Stimulated activated effector memory CD8-positive, alpha-beta T cell treated with anti-CD3 and anti-CD28 coated beads, Interleukin-12 subunit alpha, Interleukin-12 subunit beta, amount 100 ng/mL, for 72 hours (primary cell): ENCODE data around the gene SBF2.
"Not testable (repeated sequence)": the region's sequence is repeated elsewhere in the genome, so short reads cannot be mapped to it uniquely, and the experiment has no call there.

ENCODE experiments used
- ATAC-seq: fragments of 150-1000 bp; cut with Tn5 transposase; 2 replicates; pipeline ENCODE4 v1.10.0; 2021
- DNase-seq, 2 donors: peaks; one replicate each; pipeline ENCODE4 v3.0.0; 2021 to 2022; ENCODE audit warnings: low spot score in 2 of 2
- H3K27ac Mint-ChIP-seq: one replicate; pipeline ENCODE4 v1.8.0; 2022; ENCODE audit warnings: mild to moderate bottlenecking, mixed read lengths
- H3K36me3 Mint-ChIP-seq: one replicate; pipeline ENCODE4 v1.8.0; 2022; ENCODE audit warnings: mild to moderate bottlenecking, mixed read lengths
- H3K4me1 Mint-ChIP-seq: one replicate; pipeline ENCODE4 v1.8.0; 2022; ENCODE audit warnings: mixed read lengths
- H3K4me3 Mint-ChIP-seq: one replicate; pipeline ENCODE4 v1.8.0; 2022; ENCODE audit warnings: mild to moderate bottlenecking, mixed read lengths
- H3K9me3 Mint-ChIP-seq: one replicate; pipeline ENCODE4 v1.8.0; 2022; ENCODE audit warnings: mixed read lengths

Gene SBF2

DNA sequence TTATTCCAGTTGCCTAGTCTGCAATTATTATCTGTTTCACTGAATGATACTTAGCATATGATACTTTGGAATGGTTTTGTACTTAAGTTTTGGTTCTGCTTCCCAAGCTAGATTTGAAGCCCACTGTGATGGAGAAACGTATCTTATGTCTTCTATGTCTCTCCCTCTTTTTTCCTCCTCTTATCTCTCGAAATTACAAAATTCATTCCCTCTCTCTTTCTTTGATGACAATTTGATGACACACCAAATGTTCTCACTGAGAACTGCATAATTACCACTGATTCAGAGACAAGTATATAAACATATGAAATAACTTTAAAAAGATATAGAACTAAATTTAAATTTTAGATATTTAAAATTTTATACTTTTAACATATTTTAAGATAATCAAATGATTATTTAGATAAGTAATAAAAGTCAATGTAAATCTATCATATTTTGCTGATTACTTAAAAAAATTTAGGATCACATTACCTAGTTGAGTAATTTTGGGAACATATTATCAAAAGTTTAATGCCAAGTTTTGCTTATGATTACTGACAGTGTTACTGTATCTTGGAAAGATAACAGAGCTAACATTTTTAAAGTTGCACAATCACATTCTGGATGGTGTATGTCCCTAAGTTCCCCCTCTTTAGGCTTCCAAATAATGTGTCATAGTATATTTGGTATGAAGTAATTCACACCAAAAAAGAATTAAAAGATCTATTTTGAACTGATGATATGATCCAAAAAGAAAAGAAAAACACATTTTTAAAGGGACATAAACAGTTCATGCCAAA lies 255.3 kb downstream of the SBF2 start:
- Mint-ChIP-seq H3K4me3 (no peak overlapping the region), H3K9me3 (peaks cover 4% of the 10 kb centered on the region), H3K27ac (no peak overlapping the region), H3K4me1 (no peaks in the 10 kb centered on the region), H3K36me3 (peaks cover 4% of the 10 kb centered on the region)
- no peak for ATAC-seq
- DNase-seq: no peak

DNA sequence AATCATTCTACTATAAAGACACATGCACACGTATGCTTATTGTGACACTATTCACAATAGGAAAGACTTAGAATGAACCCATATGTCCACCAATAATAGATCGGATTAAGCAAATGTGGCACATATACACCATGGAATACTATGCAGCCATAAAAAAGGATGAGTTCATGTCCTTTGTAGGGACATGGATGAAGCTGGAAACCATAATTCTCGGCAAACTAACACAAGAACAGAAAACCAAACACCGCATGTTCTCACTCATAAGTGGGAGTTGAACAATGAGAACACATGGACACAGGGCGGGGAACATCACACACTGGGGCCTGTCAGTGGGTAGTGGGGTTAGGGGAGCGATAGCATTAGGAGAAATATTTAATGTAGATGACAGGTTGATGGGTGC lies 258.1 kb downstream of the SBF2 start:
- not testable (repeated sequence) for H3K27ac Mint-ChIP-seq, H3K9me3 Mint-ChIP-seq, H3K4me3 Mint-ChIP-seq, ATAC-seq, H3K4me1 Mint-ChIP-seq, H3K36me3 Mint-ChIP-seq, DNase-seq

DNA sequence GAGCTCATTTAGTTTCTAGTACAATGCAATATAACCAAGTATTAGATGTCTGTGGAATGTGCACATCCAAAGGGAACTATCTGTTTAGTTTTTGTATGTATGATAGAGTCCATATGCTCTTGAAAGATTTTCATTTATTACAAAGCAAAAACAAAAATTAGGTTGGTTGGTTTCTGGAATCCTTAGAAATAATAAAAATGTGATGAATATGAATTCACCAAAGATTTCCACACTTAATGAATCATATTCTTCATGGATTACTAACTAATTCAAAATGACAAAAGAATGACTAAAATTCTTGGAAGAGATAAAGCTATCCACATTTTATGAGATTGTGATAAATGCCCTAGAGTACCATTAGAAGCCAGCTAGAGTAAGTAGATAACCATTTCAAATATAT lies 261.1 kb downstream of the SBF2 start:
- H3K4me1 Mint-ChIP-seq: no peaks in the 10 kb centered on the region
- no peaks in the 10 kb centered on the region for H3K9me3 Mint-ChIP-seq
- no peak overlapping the region for H3K27ac Mint-ChIP-seq
- ATAC-seq (no peak), DNase-seq (no peak)
- no peak overlapping the region for H3K4me3 Mint-ChIP-seq
- H3K36me3 Mint-ChIP-seq: peaks cover 13% of the 10 kb centered on the region

DNA sequence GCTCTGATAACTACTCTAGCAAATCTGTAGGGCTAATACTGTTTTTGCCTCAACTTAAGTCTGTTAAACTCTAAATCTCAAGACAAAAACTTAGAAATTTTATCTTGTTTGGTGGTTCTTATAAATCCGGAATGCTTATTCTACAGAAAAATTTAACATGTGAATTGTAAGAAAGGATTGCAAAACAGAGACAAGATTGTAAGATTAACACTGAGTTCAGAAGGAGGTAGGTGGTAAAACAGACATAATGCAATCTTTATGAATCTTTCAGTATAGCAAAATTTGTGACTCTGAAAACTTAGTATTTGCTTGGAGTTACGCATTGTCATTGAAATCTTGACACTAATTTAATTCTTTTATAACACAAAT lies 263.9 kb downstream of the SBF2 start:
- ATAC-seq (no peak), DNase-seq (no peak)
- no peak overlapping the region for H3K27ac Mint-ChIP-seq
- no peaks in the 10 kb centered on the region for H3K9me3 Mint-ChIP-seq
- no peaks in the 10 kb centered on the region for H3K4me1 Mint-ChIP-seq
- no peak overlapping the region for H3K4me3 Mint-ChIP-seq
- H3K36me3 Mint-ChIP-seq: peaks cover 12% of the 10 kb centered on the region

DNA sequence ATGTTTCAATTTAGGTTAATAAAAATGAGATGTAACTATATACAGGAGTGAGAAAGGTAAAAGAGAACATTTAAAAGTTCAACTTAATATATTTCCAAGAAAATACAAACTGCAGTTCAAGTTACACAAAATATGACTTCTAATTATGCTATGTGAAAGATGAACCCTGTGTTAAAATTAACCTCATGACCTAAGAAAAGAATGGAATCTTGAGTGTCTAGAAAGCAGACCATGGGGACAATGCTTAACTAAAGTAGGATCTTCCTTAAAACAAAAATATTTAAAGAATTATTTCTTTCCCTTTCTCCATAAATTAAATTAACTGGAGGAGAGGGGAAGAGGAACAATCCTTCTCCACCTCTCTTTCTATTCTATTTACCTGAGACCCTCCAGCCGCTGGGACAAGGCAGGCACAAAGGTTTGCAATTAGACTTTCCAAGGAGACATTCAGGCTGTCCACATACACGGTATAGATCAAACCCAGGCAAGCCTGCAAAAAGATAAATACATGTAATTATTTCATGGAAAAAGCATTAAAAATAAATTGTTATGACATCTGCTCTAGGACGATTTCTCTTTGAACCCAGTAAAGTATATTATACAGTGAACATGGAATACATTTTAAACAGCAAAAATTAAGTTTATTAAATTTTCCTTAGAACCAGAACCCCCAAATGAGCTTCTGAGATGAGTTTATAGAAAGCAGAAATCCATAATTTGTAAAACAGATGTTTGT lies 264.5 kb downstream of the SBF2 start:
- no peaks in the 10 kb centered on the region for H3K9me3 Mint-ChIP-seq
- H3K4me1 Mint-ChIP-seq: no peaks in the 10 kb centered on the region
- peaks cover 9% of the 10 kb centered on the region for H3K36me3 Mint-ChIP-seq
- no peak overlapping the region for H3K4me3 Mint-ChIP-seq
- no peak overlapping the region for H3K27ac Mint-ChIP-seq
- DNase-seq (no peak), ATAC-seq (no peak)

DNA sequence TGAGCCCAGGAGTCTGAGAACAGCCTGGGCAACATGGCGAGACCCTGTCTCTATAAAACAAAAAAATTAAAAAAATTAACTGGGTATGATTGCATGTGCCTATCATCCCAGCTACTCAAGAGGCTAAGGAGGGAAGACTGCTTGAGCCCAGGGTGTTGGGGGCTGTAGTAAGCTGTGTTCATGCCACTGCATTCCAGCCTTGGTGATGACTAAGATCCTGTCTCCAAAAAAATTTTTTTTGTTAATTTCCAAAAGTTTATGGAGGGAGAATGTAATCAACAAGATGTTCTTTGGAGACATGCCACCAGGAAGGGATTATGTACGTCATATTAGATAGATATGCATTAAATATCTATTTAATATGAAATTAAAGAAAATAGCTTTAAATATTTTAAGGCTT lies 267.5 kb downstream of the SBF2 start:
- Mint-ChIP-seq H3K27ac (no peak overlapping the region), H3K9me3 (no peaks in the 10 kb centered on the region), H3K4me1 (no peaks in the 10 kb centered on the region), H3K36me3 (peaks cover 9% of the 10 kb centered on the region), H3K4me3 (no peak overlapping the region)
- no peak for DNase-seq
- no peak for ATAC-seq

DNA sequence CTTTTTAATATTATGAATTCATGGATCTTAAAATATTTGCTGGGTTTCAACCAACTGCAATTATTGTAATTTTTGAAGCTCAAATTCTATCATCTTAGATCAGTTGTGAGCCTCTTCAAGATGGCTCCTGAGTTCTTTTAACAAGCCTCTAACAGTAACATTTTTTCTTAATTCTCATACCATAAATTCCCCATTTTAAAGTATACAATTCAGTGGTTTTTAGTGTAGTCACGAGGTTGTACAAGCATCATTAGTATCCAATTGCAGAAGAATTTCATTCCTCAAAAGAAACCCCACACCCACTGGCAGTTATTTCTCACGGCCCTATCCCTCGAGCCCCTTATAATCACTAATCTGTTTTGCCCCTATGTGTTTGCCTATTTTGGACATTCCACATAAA lies 270.8 kb downstream of the SBF2 start:
- Mint-ChIP-seq H3K4me3 (no peak overlapping the region), H3K36me3 (no peaks in the 10 kb centered on the region), H3K9me3 (no peaks in the 10 kb centered on the region), H3K27ac (no peak overlapping the region), H3K4me1 (no peaks in the 10 kb centered on the region)
- DNase-seq: no peak
- ATAC-seq: no peak

DNA sequence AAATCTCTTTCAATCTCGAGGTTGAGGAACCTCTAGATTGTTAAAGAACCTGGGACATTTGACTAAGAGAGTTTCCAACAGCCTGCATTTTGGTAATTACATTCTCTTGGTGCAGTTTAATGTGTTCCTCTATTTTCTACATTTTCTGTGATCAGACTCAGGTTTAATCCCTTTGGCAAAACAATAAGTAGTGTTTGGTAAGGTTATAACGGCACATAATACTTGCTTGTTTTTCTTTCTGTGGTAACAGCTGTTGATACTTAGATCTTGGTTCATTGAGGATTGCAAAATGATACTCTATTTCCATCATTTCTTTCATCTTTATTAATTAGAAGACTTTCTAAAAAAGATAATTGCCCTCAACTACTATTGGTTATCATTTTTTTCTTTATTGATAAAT lies 271.3 kb downstream of the SBF2 start:
- Mint-ChIP-seq H3K36me3 (no peaks in the 10 kb centered on the region), H3K9me3 (no peaks in the 10 kb centered on the region)

DNA sequence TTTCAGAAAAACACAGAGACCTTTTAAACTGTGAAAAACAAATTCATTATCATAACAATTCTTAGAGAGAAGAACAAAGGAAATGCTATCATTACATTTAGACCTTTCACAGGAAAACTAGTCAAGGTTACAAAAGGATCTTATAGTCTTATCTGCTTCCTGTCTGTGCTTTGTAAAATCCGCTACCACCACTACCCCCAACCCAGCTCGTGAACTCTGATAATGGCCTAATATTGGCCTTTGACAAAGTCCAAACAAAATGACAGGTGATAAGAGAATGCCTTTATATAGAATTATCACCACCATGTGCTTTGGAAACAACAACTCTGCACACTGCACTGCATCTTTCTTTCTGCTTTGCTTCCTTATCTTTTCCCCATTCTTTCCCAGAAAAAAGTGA lies 272.5 kb downstream of the SBF2 start:
- no peak overlapping the region for H3K4me3 Mint-ChIP-seq
- H3K4me1 Mint-ChIP-seq: no peaks in the 10 kb centered on the region
- DNase-seq: no peak
- no peaks in the 10 kb centered on the region for H3K36me3 Mint-ChIP-seq
- ATAC-seq: no peak
- H3K9me3 Mint-ChIP-seq: no peaks in the 10 kb centered on the region
- H3K27ac Mint-ChIP-seq: peak overlapping the region; percentile 47

More for the DNA sequence above, 271.3 kb downstream of the SBF2 start:
- ATAC-seq (no peak), DNase-seq (no peak)
- H3K4me3 Mint-ChIP-seq: no peak overlapping the region
- H3K27ac Mint-ChIP-seq: no peak overlapping the region
- no peaks in the 10 kb centered on the region for H3K4me1 Mint-ChIP-seq

DNA sequence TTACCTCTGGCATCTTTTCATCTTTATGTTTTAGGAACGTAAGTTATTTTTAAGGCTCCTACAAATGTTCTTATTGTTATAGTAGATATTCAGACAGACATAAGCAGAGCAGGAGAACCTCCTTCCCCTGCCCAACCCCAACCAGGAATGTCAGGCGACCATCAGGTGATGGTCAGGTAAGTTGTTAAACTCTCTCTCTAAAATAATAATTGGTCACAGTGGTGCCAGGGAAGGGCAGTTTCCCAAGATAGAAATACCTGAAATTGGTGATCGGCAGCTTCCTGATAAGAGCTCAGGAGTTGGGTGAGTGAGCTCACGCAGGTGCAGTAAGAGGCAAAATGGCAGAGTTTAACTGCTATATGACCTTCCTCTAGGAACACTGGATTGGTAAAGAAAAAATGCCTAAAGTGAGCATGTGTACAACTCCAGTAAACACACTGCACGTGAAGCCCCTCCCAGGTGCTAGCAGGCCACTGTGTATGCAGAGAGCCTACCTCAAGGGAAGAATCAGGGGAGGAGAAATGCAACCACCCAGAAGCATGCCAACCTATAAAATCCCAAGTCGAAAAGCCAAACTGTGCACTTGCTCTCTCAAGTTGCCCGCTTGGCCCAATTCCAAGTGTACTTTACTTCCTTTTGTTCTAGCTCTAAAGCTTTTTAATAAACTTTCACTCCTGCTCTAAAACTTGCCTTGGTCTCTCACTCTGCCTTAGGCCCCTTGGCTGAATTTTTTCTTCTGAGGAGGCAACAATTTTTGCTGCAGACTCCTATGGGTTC lies 273.9 kb downstream of the SBF2 start:
- H3K27ac Mint-ChIP-seq: no peak overlapping the region
- H3K36me3 Mint-ChIP-seq: no peaks in the 10 kb centered on the region
- DNase-seq (no peak), ATAC-seq (no peak)
- no peaks in the 10 kb centered on the region for H3K4me1 Mint-ChIP-seq
- H3K4me3 Mint-ChIP-seq: no peak overlapping the region
- no peaks in the 10 kb centered on the region for H3K9me3 Mint-ChIP-seq

DNA sequence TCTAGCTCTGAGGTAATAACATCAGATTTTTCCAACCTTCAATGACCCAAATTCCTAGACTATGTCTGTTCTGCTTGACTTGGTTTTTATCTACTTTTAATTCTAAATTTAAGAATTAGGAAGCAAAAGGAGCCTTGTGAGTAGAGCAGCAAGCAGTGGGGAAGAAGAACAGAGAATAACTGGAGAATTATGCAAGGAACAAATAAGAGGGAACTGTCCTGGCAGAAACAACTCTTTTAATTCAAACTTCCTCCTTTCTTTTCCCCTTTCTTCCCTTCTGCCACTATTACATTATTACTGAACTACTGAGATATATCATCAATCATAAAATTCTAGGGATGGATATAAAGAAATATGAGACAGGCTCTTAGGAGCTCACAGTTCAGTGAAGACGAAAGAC lies 276.1 kb downstream of the SBF2 start:
- H3K36me3 Mint-ChIP-seq: no peaks in the 10 kb centered on the region
- H3K4me3 Mint-ChIP-seq: no peak overlapping the region
- DNase-seq (no peak), ATAC-seq (no peak)
- H3K4me1 Mint-ChIP-seq: no peaks in the 10 kb centered on the region
- H3K9me3 Mint-ChIP-seq: peaks cover 9% of the 10 kb centered on the region
- H3K27ac Mint-ChIP-seq: no peak overlapping the region

DNA sequence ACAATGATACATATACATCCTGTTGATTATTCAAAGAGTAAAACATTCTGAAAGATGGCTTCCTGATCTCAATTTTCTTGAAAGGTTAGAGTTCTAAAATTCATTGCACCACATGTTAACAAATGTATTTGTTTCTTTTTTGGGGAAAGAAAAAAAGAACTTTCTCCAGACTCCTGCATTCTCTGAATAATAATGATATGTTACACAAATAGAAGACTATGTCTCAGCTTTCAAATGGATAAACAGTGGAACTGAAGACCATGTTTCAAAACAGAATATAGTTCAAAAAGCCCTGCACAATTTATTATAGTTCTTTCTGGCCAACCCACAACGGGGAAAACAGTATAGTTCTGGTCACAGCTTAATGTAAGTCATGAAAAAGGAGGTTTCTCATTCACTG lies 277.0 kb downstream of the SBF2 start:
- ATAC-seq: no peak
- H3K36me3 Mint-ChIP-seq: no peaks in the 10 kb centered on the region
- H3K4me1 Mint-ChIP-seq: no peaks in the 10 kb centered on the region
- H3K27ac Mint-ChIP-seq: no peak overlapping the region
- DNase-seq: no peak
- H3K9me3 Mint-ChIP-seq: peaks cover 9% of the 10 kb centered on the region
- H3K4me3 Mint-ChIP-seq: no peak overlapping the region

DNA sequence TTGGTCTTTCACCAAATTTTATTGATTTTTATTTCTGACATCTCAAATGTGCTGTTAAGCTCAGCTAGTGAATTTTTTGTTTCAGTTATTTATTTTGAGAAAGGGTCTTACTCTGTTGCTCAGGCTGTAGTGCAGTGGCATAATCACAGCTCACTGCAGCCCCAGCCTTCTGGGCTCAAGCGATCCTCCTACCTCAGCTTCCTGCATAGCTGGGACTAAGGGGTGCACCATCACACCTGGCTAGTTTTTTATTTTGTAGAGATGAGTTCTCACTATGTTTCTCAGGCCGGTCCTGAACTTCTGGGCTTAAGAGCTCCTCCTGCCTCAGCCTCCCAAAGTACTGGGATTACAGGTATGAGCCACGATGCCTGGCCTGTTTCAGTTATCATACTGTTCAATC lies 282.0 kb downstream of the SBF2 start:
- ATAC-seq (no peak), DNase-seq (no peak)
- H3K27ac Mint-ChIP-seq: no peak overlapping the region
- peaks cover 18% of the 10 kb centered on the region for H3K9me3 Mint-ChIP-seq
- H3K4me1 Mint-ChIP-seq: no peaks in the 10 kb centered on the region
- no peak overlapping the region for H3K4me3 Mint-ChIP-seq
- no peaks in the 10 kb centered on the region for H3K36me3 Mint-ChIP-seq

DNA sequence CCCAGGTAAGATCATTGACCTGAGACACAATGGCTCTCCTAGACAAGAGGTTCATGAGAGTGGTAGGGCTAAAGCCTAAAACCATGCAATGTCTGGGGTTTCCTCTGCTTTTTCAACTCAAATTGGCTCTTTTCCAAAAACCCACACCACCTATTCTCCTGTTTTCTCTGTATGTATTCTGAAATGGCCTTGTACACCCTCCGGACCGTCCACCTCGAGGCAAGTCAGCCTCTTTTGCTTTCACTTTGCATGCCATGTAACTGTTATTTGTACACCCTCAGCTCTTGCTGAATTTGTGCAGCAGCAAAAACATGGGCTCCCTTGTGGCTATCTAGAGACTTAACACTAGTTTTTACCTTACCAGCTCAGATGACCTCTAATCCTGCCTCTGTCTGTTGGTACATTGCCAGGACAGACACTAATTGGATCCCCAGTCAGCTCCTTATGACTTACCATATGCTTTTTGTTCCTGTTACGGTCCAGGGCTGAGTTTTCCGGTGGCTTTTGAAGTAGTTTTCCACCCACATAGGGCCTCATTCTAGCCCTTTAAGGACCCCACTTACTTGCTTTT lies 288.0 kb downstream of the SBF2 start:
- no peaks in the 10 kb centered on the region for H3K4me1 Mint-ChIP-seq
- no peak overlapping the region for H3K4me3 Mint-ChIP-seq
- no peak overlapping the region for H3K27ac Mint-ChIP-seq
- ATAC-seq (no peak), DNase-seq (no peak)
- no peaks in the 10 kb centered on the region for H3K36me3 Mint-ChIP-seq
- peaks cover 4% of the 10 kb centered on the region for H3K9me3 Mint-ChIP-seq

DNA sequence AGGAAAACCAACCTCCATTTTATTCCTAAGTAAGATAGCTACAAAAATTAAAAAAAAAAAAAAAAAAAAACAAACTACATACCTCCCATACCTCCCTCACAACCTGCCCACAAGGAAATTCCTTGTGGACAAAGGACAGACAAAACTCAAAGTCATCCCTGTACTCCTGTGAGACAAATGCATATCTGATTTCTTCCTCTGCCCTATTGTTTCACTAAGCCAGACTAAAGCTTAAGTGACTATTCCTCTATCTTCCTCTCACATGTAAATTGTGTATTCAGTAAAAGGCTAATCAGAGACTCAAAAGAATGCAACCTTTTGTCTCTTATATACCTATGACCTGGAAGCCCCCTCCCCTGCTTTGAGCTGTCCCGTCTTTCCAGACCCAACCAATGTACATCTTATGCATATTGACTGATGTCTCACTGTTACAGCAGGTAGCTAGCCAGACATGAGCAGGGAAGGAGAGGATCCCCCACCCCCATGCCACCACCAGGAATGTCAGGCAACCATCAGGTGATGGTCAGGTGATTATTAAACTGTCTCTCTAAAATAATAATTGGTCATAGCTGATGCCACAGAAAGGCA lies 289.4 kb downstream of the SBF2 start:
- no peaks in the 10 kb centered on the region for H3K36me3 Mint-ChIP-seq
- no peak for DNase-seq
- no peak overlapping the region for H3K4me3 Mint-ChIP-seq
- no peak overlapping the region for H3K27ac Mint-ChIP-seq
- H3K4me1 Mint-ChIP-seq: no peaks in the 10 kb centered on the region
- no peak for ATAC-seq
- no peaks in the 10 kb centered on the region for H3K9me3 Mint-ChIP-seq
